Hematopoietic multipotent progenitor cell (in vitro differentiated cells): ENCODE results near the gene RIPK4. TPM values are rescaled to one million over a fixed set of nuclear protein-coding genes. Genes with fewer than 3 reads are reported as not detected.
"Not testable (repeated sequence)": the region's sequence is repeated elsewhere in the genome, so short reads cannot be mapped to it uniquely, and the experiment has no call there.

Source experiments
- DNase-seq, 3 donors: peaks; one replicate each; pipeline ENCODE4 v3.0.0-alpha.2; 2011 to 2015; ENCODE audit warnings: low read depth in 2 of 3, low spot score in 2 of 3
- small RNA-seq: library from RNA; depleted of rRNA; stranded (forward); fragments of <200 nt; gene quantifications from one replicate; pipeline ENCODE3, GENCODE V24; 2012
- total RNA-seq: library from RNA; depleted of rRNA; stranded (reverse); fragments of >200 nt; gene quantifications from one replicate; pipeline ENCODE4 v1.2.3, GENCODE V29; 2012

RIPK4 gene
- total RNA-seq, 1 donor, result 0.27 TPM

GRCh38 chr21:41703857-41704501 lies 62.9 kb downstream of the RIPK4 start:
- DNase-seq, result no peak

GRCh38 chr21:41701749-41702148 lies 65.1 kb downstream of the RIPK4 start:
- DNase-seq, result peak in 1 of 3 donors; percentile 10

GRCh38 chr21:41699311-41699710 lies 67.5 kb downstream of the RIPK4 start:
- no peak for DNase-seq

- DNase-seq, result no peak
Measured at GRCh38 chr21:41698071-41698470, 68.8 kb downstream of the RIPK4 start.

GRCh38 chr21:41695513-41695912 lies 71.3 kb downstream of the RIPK4 start:
- DNase-seq, result no peak

GRCh38 chr21:41694042-41694441 lies 72.8 kb downstream of the RIPK4 start:
- DNase-seq, result not testable (repeated sequence)

GRCh38 chr21:41692185-41692565 lies 74.7 kb downstream of the RIPK4 start:
- no peak for DNase-seq

GRCh38 chr21:41691205-41692184 lies 75.4 kb downstream of the RIPK4 start:
- DNase-seq, result no peak

Small RNAs within 50 kb of the gene (small RNA-seq; reads per million reads assigned to genes)
- not detected for gene MIR6814

Other genes starting within 250 kb of the RIPK4 start
- gene PRDM15, start 112.3 kb upstream of the RIPK4 start, total RNA-seq, result 13.5 TPM
- 36.1 TPM for gene C2CD2, start 187.0 kb upstream of the RIPK4 start, total RNA-seq
- 16.7 TPM for gene ZBTB21, start 243.3 kb upstream of the RIPK4 start, total RNA-seq